Omental fat pad (tissue), 4 donors: ENCODE measurements around the gene BTBD19. TPM values are rescaled to one million over a fixed set of nuclear protein-coding genes. Genes with fewer than 3 reads are reported as not detected.

Experiments
- ATAC-seq: fragments of 150-250 bp; one replicate; pipeline ENCODE4 v1.9.1; 2016; ENCODE audit warnings: mild to moderate bottlenecking, moderate library complexity; ENCODE audit not compliant: low FRiP score
- DNase-seq: peaks from one replicate; pipeline ENCODE4 v3.0.0-alpha.2; 2019; ENCODE audit warnings: low spot score
- small RNA-seq: library from RNA; depleted of rRNA; stranded (forward); fragments of <200 nt; gene quantifications from one replicate; pipeline ENCODE3, GENCODE V24; 2016
- total RNA-seq, 4 donors: library from RNA; depleted of rRNA; stranded (reverse); fragments of >200 nt; gene quantifications; one replicate each; pipeline ENCODE4 v1.1.0, GENCODE V29; 2016
- TF ChIP-seq, protein P1 (sequence below), 3 donors: fragments of 450-650 bp; IDR thresholded peaks; one replicate each; pipeline ENCODE4 v1.5.1; 2016 to 2017; ENCODE audit warnings: antibody characterized with exemption in 3 of 3, mild to moderate bottlenecking in 3 of 3, moderate library complexity in 2 of 3

Gene BTBD19
- total RNA-seq, 4 donors from 2014 or later, result 7.5 to 29.8 (median 12.2) TPM

DNA sequence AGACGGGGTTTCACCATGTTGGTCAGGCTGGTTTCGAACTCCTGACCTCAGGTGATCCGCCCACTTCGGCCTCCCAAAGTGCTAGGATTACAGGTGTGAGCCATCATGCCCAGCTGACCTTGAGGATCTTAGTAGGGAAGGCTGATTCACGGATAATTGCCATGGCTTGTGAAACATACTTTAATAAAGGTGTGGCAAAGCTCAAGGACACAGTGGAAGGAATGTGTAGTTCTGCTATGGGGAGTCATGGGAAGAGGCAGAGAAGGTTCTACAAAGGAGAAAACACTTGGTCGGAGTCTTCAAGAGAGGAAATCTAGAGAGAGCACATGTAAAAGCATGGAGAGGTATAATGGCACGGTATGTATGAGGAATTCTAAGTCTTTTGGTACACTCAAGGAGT lies 47.4 kb downstream of the BTBD19 start:
- DNase-seq (no peak), ATAC-seq (no peak)
- TF ChIP-seq, protein P1, sequence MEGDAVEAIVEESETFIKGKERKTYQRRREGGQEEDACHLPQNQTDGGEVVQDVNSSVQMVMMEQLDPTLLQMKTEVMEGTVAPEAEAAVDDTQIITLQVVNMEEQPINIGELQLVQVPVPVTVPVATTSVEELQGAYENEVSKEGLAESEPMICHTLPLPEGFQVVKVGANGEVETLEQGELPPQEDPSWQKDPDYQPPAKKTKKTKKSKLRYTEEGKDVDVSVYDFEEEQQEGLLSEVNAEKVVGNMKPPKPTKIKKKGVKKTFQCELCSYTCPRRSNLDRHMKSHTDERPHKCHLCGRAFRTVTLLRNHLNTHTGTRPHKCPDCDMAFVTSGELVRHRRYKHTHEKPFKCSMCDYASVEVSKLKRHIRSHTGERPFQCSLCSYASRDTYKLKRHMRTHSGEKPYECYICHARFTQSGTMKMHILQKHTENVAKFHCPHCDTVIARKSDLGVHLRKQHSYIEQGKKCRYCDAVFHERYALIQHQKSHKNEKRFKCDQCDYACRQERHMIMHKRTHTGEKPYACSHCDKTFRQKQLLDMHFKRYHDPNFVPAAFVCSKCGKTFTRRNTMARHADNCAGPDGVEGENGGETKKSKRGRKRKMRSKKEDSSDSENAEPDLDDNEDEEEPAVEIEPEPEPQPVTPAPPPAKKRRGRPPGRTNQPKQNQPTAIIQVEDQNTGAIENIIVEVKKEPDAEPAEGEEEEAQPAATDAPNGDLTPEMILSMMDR (IDR thresholded peaks at IDR 0.05), result no peak

DNA sequence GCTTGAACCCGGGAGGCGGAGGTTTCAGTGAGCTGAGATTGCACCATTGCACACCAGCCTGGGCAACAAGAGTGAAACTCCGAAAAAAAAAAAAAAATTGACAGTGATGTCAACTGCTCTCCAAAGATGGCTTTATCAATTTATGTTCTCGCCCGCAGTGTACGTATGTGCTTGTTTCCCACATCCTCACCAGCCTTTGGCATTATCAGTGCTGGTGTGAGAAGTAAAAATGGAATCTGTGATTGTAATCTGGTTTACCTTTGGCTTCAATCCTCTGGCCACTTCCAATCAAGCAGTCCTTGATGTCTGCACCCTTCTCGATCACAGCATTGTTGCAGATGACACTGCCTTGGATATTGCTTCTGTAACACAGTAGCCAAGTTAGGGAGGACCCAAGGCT lies 49.1 kb downstream of the BTBD19 start:
- DNase-seq, result no peak
- no peak for ATAC-seq
- TF ChIP-seq, protein P1 (IDR thresholded peaks at IDR 0.05), result no peak

DNA sequence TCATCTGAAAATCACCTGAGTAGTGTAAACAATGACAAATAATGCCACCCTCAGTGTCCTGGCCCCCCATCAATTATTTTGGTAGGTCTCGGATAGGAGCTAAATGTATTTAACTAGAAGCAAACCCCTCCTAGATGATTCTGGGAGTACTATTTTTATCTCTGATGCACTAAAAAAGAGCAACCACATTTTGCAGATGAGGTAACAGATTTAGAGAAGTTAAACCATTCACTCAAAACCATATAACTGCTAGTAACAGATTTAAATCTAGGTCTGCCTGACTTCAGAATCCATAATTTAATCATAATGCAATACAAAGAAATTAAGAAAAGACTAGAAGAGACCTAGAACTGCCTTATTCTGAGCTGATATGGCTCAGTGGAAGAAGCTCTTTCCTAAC lies 52.0 kb downstream of the BTBD19 start:
- no peak for DNase-seq
- TF ChIP-seq, protein P1 (IDR thresholded peaks at IDR 0.05), result no peak
- no peak for ATAC-seq

DNA sequence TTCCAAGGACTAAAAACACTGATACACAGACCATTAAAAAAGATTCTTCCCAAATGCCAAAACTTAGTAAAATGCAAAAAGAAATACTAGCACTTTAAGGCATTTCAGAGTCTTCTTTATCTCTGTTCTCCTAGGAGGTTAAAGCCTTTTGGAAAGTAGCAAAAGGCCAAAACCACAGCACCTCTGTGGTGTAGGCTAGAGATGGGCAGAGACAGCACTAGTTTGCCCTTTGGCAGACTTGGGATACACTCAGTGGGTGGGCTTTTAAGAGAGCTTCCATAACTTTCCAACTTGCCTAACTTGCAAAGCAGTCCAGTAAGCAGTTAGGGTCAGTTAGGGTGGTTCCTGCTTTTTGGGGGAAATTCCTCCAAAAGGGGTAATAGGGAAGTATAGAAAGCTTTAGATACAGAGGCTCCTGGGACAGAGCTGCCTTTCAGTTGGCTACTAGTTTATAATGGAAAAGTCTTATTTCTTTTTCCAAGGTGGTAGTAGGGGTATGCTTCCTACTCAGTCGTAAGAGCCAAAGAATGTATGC lies 52.6 kb downstream of the BTBD19 start:
- no peak for DNase-seq
- TF ChIP-seq, protein P1 (IDR thresholded peaks at IDR 0.05), result no peak
- no peak for ATAC-seq

DNA sequence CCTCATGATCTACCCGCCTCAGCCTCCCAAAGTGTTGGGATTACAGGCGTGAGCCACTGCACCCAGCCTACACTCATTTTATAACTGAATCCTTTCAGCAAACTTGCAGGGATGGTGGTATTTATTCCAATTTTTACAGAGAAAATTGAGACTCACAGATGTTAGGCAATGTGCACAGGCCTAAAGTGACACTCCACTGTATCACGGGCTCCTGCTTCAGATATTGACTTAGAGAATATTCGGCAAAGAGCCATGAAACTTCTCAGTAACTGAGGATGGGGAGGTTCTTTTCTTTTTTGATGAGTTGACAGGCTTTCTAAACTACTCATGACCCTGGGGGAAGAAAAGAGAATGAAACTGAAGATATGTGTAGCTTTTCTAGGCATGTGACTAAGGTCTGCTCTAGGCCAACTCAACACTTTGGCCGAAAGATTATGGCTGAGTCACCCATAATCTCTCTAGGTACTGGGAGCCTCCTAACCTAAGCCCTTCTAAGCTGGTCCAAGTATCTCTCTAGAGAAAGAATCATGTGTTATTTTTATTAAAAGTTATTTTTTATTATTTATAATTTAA lies 54.6 kb downstream of the BTBD19 start:
- no peak for DNase-seq
- ATAC-seq, result peak; percentile 32

More for the DNA sequence above, 54.6 kb downstream of the BTBD19 start:
- TF ChIP-seq, protein P1 (IDR thresholded peaks at IDR 0.05), result no peak

Small RNA genes lying within 50 kb of the gene (small RNA-seq; reads per million reads assigned to genes)
- gene AL136380.1, result not detected
- gene SNORD38A, result 625 reads per million, percentile 98 among the genes with 10 or more reads in this experiment
- not detected for gene SNORD38B
- 2,034 reads per million, percentile 99 among the genes with 10 or more reads in this experiment for gene SNORD46
- gene SNORD55, result not detected

Other genes with a start within 250 kb of the BTBD19 start
- 10 to 100 TPM in 3 of 4 donors, 1 to 10 TPM in 1; 7.6 to 14.0 (median 10.3) TPM for gene TMEM53, start 134.0 kb upstream of the BTBD19 start, total RNA-seq
- 1 to 10 TPM in 3 of 4 donors, under 1 TPM in 1; 0.47 to 2.4 (median 1.2) TPM for gene ARMH1, start 133.8 kb upstream of the BTBD19 start, total RNA-seq
- not detected for gene RNU5D-1, start 77.4 kb upstream of the BTBD19 start, total RNA-seq
- 1 to 10 TPM in 2 of 4 donors, under 1 TPM in 2; 0.19 to 2.8 (median 0.93) TPM for gene KIF2C, start 68.7 kb upstream of the BTBD19 start, total RNA-seq
- gene RPS8, start 33.0 kb upstream of the BTBD19 start, total RNA-seq, result 1,000 to 10,000 TPM; 1,945 to 2,684 (median 2,276) TPM
- gene BEST4, start 20.4 kb upstream of the BTBD19 start, total RNA-seq, result under 1 TPM in 1 of 4 donors, not detected in 3; 0.24 TPM
- 100 to 1,000 TPM in 1 of 4 donors, 10 to 100 TPM in 3; 27.6 to 156 (median 73.9) TPM for gene PLK3, start 8.1 kb upstream of the BTBD19 start, total RNA-seq
- 1 to 10 TPM in 1 of 4 donors, under 1 TPM in 1, not detected in 2; 0.65 to 6.3 TPM for gene DYNLT4, start 1.2 kb upstream of the BTBD19 start, total RNA-seq
- under 1 TPM; 0.09 to 0.63 (median 0.43) TPM for gene PTCH2, start 34.7 kb downstream of the BTBD19 start, total RNA-seq
- 10 to 100 TPM; 25.2 to 29.8 (median 26.6) TPM for gene EIF2B3, start 178.1 kb downstream of the BTBD19 start, total RNA-seq
- 10 to 100 TPM; 27.1 to 43.2 (median 38.1) TPM for gene HECTD3, start 202.8 kb downstream of the BTBD19 start, total RNA-seq
- gene UROD, start 203.7 kb downstream of the BTBD19 start, total RNA-seq, result 10 to 100 TPM; 65.6 to 79.4 (median 76.2) TPM